SK-N-MC (cell line): ENCODE measurements around the gene LRFN2.

Source experiments
- DNase-seq: peaks from one replicate; pipeline ENCODE4 v3.0.0-alpha.2; 2011; ENCODE audit warnings: low read depth, low spot score
- H3K27ac ChIP-seq: fragments of 200-600 bp; sonication (generic); 2 replicates; pipeline ENCODE4 v1.5.1; 2016; ENCODE audit warnings: mixed run types
- H3K36me3 ChIP-seq: fragments of 200-600 bp; sonication (generic); 2 replicates; pipeline ENCODE4 v1.6.1; 2017; ENCODE audit warnings: antibody characterized with exemption, low read length, mixed read lengths; ENCODE audit not compliant: insufficient read depth
- H3K4me3 ChIP-seq: fragments of 200-600 bp; sonication (generic); 2 replicates; pipeline ENCODE4 v1.5.1; 2016
- H3K9ac ChIP-seq: fragments of 200-600 bp; sonication (generic); 2 replicates; pipeline ENCODE4 v1.8.0; 2017; ENCODE audit warnings: mixed run types, mixed read lengths; ENCODE audit not compliant: insufficient read length
- H3K9me3 ChIP-seq: fragments of 200-600 bp; sonication (generic); 2 replicates; pipeline ENCODE4 v1.6.1; 2017; ENCODE audit warnings: low read depth, mild to moderate bottlenecking, antibody characterized with exemption, low read length, moderate library complexity, mixed read lengths
- EZH2 ChIP-seq: fragments of 200-600 bp; sonication (generic); IDR thresholded peaks from one replicate; pipeline ENCODE4 v1.6.1; 2017; ENCODE audit warnings: antibody characterized with exemption
- FOXP2 ChIP-seq: optimal IDR thresholded peaks from 2 replicates; pipeline ENCODE3; 2011; ENCODE audit warnings: mild to moderate bottlenecking, moderate library complexity; ENCODE audit not compliant: insufficient read depth; ENCODE audit errors: extremely low read length, control extremely low read depth
- POLR2AphosphoS5 ChIP-seq: IDR thresholded peaks from 2 replicates; pipeline ENCODE4 v1.6.1; 2012; ENCODE audit warnings: mild to moderate bottlenecking, low read depth, low read length, borderline replicate concordance

The LRFN2 gene

GRCh38 chr6:40587240-40588069 is at the start of gene LRFN2:
Gene LRFN2 (minus strand): TSS chr6:40587364.
- Histone ChIP-seq H3K9me3 (no peaks in the 10 kb centered on the region), H3K4me3 (peak within 1 kb of the TSS; percentile 78), H3K27ac (no peak within 1 kb of the TSS), H3K9ac (peak within 1 kb of the TSS; percentile 5), H3K36me3 (no peaks in the 10 kb centered on the region)
- DNase-seq: no peak
- no peak for TF ChIP-seq POLR2AphosphoS5
- TF ChIP-seq FOXP2: no peak
- no peak for TF ChIP-seq EZH2

GRCh38 chr6:40634429-40634828 is 47.3 kb upstream of the LRFN2 start:
- DNase-seq: no peak
- no peak overlapping the region for H3K27ac ChIP-seq
- no peak overlapping the region for H3K9ac ChIP-seq
- no peak overlapping the region for H3K4me3 ChIP-seq
- no peaks in the 10 kb centered on the region for H3K9me3 ChIP-seq
- no peak for TF ChIP-seq EZH2
- TF ChIP-seq POLR2AphosphoS5: no peak
- TF ChIP-seq FOXP2: no peak
- no peaks in the 10 kb centered on the region for H3K36me3 ChIP-seq

- Histone ChIP-seq H3K9me3 (no peaks in the 10 kb centered on the region), H3K4me3 (no peak overlapping the region), H3K9ac (no peak overlapping the region), H3K36me3 (no peaks in the 10 kb centered on the region), H3K27ac (no peak overlapping the region)
- TF ChIP-seq POLR2AphosphoS5 (no peak), FOXP2 (no peak), EZH2 (no peak)
- no peak for DNase-seq
These were observed 44.6 kb upstream of the LRFN2 start for GRCh38 chr6:40631744-40632143.

GRCh38 chr6:40630488-40630887 is 43.3 kb upstream of the LRFN2 start:
- no peak for DNase-seq
- no peak overlapping the region for H3K27ac ChIP-seq
- no peak for TF ChIP-seq POLR2AphosphoS5
- no peak for TF ChIP-seq EZH2
- TF ChIP-seq FOXP2: no peak
- H3K9ac ChIP-seq: no peak overlapping the region
- no peak overlapping the region for H3K4me3 ChIP-seq
- H3K9me3 ChIP-seq: no peaks in the 10 kb centered on the region
- no peaks in the 10 kb centered on the region for H3K36me3 ChIP-seq

- H3K36me3 ChIP-seq: no peaks in the 10 kb centered on the region
These were observed 42.9 kb upstream of the LRFN2 start for GRCh38 chr6:40630051-40630450.

GRCh38 chr6:40629463-40629862 is 42.3 kb upstream of the LRFN2 start:
- TF ChIP-seq POLR2AphosphoS5 (no peak), FOXP2 (no peak), EZH2 (no peak)
- H3K4me3 ChIP-seq: no peak overlapping the region
- no peaks in the 10 kb centered on the region for H3K36me3 ChIP-seq
- no peak overlapping the region for H3K27ac ChIP-seq
- DNase-seq: no peak
- H3K9me3 ChIP-seq: no peaks in the 10 kb centered on the region
- H3K9ac ChIP-seq: no peak overlapping the region

More at GRCh38 chr6:40630051-40630450, 42.9 kb upstream of the LRFN2 start:
- H3K4me3 ChIP-seq: no peak overlapping the region
- H3K9me3 ChIP-seq: no peaks in the 10 kb centered on the region
- no peak overlapping the region for H3K9ac ChIP-seq
- DNase-seq: no peak
- TF ChIP-seq POLR2AphosphoS5 (no peak), FOXP2 (no peak), EZH2 (no peak)
- H3K27ac ChIP-seq: no peak overlapping the region

GRCh38 chr6:40627316-40627715 is 40.2 kb upstream of the LRFN2 start:
- no peaks in the 10 kb centered on the region for H3K9me3 ChIP-seq

GRCh38 chr6:40626886-40627285 is 39.7 kb upstream of the LRFN2 start:
- H3K27ac ChIP-seq: no peak overlapping the region
- DNase-seq: no peak
- TF ChIP-seq FOXP2 (no peak), EZH2 (no peak), POLR2AphosphoS5 (no peak)

More at GRCh38 chr6:40627316-40627715, 40.2 kb upstream of the LRFN2 start:
- Histone ChIP-seq H3K27ac (no peak overlapping the region), H3K9ac (no peak overlapping the region), H3K36me3 (no peaks in the 10 kb centered on the region), H3K4me3 (no peak overlapping the region)
- TF ChIP-seq EZH2 (no peak), POLR2AphosphoS5 (no peak), FOXP2 (no peak)
- no peak for DNase-seq

GRCh38 chr6:40623932-40624331 is 36.8 kb upstream of the LRFN2 start:
- no peak overlapping the region for H3K27ac ChIP-seq
- DNase-seq: no peak
- no peak for TF ChIP-seq EZH2
- no peak overlapping the region for H3K4me3 ChIP-seq
- no peaks in the 10 kb centered on the region for H3K9me3 ChIP-seq
- no peak overlapping the region for H3K9ac ChIP-seq
- no peaks in the 10 kb centered on the region for H3K36me3 ChIP-seq

More at GRCh38 chr6:40626886-40627285, 39.7 kb upstream of the LRFN2 start:
- Histone ChIP-seq H3K9ac (no peak overlapping the region), H3K36me3 (no peaks in the 10 kb centered on the region), H3K9me3 (no peaks in the 10 kb centered on the region), H3K4me3 (no peak overlapping the region)
